Upper lobe of left lung (tissue), 6 donors: Measurements from ENCODE around the gene CRTC1. TPM values are rescaled to one million over a fixed set of nuclear protein-coding genes. Genes with fewer than 3 reads are reported as not detected.

Source experiments
- ATAC-seq, 2 donors: fragments of 200-7000 bp; cut with Tn5 transposase; one replicate each; pipeline ENCODE4 v1.9.1; 2022; ENCODE audit warnings: mild to moderate bottlenecking in 2 of 2, moderate library complexity in 2 of 2; ENCODE audit not compliant: low FRiP score in 2 of 2
- DNase-seq, 2 donors: peaks; one replicate each; pipeline ENCODE4 v3.0.0-alpha.2; 2019 to 2020
- H3K27ac ChIP-seq, 4 donors: fragments of 200-600 bp; sonication (generic); one replicate each; pipeline ENCODE4 v1.5.1; 2016 to 2019
- H3K27me3 ChIP-seq, 4 donors: fragments of 200-600 bp; sonication (generic); one replicate each; pipeline ENCODE4 v1.5.1; 2017 to 2019
- H3K36me3 ChIP-seq, 4 donors: fragments of 200-600 bp; sonication (generic); one replicate each; pipeline ENCODE4 v1.5.1; 2016 to 2019
- H3K4me1 ChIP-seq, 4 donors: fragments of 200-600 bp; sonication (generic); one replicate each; pipeline ENCODE4 v1.5.1; 2018 to 2019
- H3K4me3 ChIP-seq, 4 donors: fragments of 200-600 bp; sonication (generic); one replicate each; pipeline ENCODE4 v1.5.1; 2017 to 2019; ENCODE audit warnings: mild to moderate bottlenecking in 2 of 4, moderate library complexity in 1 of 4
- H3K9me3 ChIP-seq, 4 donors: fragments of 200-600 bp; sonication (generic); one replicate each; pipeline ENCODE4 v1.5.1; 2018 to 2019
- EP300 ChIP-seq, 4 donors: sonication (generic); formaldehyde crosslinking; IDR thresholded peaks; one replicate each; pipeline ENCODE4 v1.5.1; 2017; ENCODE audit warnings: antibody characterized with exemption in 4 of 4, control low read depth in 2 of 4
- POLR2A ChIP-seq, 4 donors: fragments of 450-650 bp; IDR thresholded peaks; one replicate each; pipeline ENCODE4 v1.5.1; 2016 to 2017; ENCODE audit warnings: antibody characterized with exemption in 4 of 4, mild to moderate bottlenecking in 2 of 4
- POLR2AphosphoS5 ChIP-seq, 2 donors: sonication (generic); formaldehyde crosslinking; IDR thresholded peaks; one replicate each; pipeline ENCODE4 v1.5.1; 2017; ENCODE audit warnings: antibody characterized with exemption in 2 of 2
- WGBS, 2 donors: methylation state at CpG; one replicate each; pipeline ENCODE4 v1.1.5; 2017 to 2018; 5-methylcytosine and 5-hydroxymethylcytosine counted together
- total RNA-seq, 6 donors: library from RNA; depleted of rRNA in 4 of 6; stranded (reverse); fragments of >200 nt in 4 of 6; gene quantifications; one replicate each; pipeline versions ENCODE4 v1.1.0 to v1.2.1, GENCODE V29; 2016 to 2021
- TF ChIP-seq, protein P1 (sequence below), 6 experiments: fragments of 450-650 bp in 4 of 6; fragments of 200-600 bp in 2 of 6; sonication (generic) in 2 of 6; IDR thresholded peaks; one replicate each; pipeline ENCODE4 v1.5.1; 2016 to 2019; ENCODE audit warnings: antibody characterized with exemption in 6 of 6
- donor health status: DM: no; HTN: no; CAD: no; lungs with moderate emphysema.
- donor health status: DM: no; HTN: yes; CAD: no; lungs with severe emphysema.

Gene CRTC1
- total RNA-seq, 6 donors from 2014 or later = 5.9 to 27.2 (median 15.6) TPM

DNA sequence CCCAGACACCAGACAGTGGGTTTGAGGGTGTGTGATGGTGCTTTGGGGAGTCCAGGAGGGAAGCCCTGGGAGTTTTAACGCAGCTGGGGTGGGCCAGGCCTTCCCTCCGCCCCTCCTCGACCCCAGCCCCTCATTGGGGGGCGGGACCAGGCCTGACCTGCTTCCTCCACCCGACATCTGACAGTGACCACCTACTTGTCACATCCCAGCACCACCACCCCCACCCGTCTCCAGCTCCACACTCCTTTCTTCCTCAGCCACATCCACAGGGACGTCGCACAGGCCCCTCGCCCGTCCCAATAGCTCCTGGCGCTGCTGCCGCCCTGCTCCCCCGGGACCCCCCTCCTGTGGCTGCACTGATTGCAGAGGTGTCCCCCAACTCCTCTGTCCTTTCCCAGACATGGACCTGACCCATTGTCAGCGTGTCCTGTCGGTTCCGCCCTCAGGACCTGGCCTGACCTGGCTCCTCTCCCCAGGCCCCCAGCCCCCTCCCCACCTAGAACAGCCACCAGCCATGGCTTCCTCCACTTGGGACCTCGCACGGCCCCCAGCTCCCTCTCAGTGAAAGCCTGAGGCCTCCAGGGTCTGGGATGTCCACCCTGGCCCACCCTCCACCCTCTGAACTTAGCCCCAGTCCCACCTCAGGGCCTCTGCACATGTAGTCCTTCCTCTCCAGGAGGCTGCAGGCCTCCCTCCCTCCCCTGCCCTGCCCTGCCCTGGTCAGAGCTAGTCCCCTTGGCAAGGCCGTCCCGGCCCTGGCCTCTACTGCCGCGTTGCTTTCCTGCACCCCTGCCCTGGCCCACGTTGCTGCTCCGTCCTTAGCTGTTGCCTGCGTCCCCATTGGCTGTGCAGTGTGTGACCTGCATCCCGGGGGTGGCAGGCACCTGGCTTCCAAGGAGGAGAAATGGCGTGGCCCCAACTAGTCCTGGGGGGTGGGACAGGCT is 77.2 kb downstream of the CRTC1 start:
- peaks cover 0 to 3% (median 0%) of the 10 kb centered on the region in 4 donors for H3K36me3 ChIP-seq
- peaks cover 19 to 45% (median 31%) of the 10 kb centered on the region in 4 donors for H3K4me1 ChIP-seq
- H3K9me3 ChIP-seq = no peaks in the 10 kb centered on the region
- ATAC-seq (no peak), DNase-seq (peak in 1 of 2 donors; percentile 72)
- no peak for TF ChIP-seq POLR2AphosphoS5 (IDR thresholded peaks at IDR 0.05)
- no peak for TF ChIP-seq EP300 (IDR thresholded peaks at IDR 0.05)
- TF ChIP-seq, protein P1, sequence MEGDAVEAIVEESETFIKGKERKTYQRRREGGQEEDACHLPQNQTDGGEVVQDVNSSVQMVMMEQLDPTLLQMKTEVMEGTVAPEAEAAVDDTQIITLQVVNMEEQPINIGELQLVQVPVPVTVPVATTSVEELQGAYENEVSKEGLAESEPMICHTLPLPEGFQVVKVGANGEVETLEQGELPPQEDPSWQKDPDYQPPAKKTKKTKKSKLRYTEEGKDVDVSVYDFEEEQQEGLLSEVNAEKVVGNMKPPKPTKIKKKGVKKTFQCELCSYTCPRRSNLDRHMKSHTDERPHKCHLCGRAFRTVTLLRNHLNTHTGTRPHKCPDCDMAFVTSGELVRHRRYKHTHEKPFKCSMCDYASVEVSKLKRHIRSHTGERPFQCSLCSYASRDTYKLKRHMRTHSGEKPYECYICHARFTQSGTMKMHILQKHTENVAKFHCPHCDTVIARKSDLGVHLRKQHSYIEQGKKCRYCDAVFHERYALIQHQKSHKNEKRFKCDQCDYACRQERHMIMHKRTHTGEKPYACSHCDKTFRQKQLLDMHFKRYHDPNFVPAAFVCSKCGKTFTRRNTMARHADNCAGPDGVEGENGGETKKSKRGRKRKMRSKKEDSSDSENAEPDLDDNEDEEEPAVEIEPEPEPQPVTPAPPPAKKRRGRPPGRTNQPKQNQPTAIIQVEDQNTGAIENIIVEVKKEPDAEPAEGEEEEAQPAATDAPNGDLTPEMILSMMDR (IDR thresholded peaks at IDR 0.05) = no peak
- TF ChIP-seq POLR2A (IDR thresholded peaks at IDR 0.05) = no peak
- WGBS, 2 donors = 95 to 99% methylated on average over 18 to 20 of the region's 27 CpGs
- H3K27ac ChIP-seq = no peak overlapping the region
- H3K4me3 ChIP-seq = no peak overlapping the region
- H3K27me3 ChIP-seq = no peaks in the 10 kb centered on the region

DNA sequence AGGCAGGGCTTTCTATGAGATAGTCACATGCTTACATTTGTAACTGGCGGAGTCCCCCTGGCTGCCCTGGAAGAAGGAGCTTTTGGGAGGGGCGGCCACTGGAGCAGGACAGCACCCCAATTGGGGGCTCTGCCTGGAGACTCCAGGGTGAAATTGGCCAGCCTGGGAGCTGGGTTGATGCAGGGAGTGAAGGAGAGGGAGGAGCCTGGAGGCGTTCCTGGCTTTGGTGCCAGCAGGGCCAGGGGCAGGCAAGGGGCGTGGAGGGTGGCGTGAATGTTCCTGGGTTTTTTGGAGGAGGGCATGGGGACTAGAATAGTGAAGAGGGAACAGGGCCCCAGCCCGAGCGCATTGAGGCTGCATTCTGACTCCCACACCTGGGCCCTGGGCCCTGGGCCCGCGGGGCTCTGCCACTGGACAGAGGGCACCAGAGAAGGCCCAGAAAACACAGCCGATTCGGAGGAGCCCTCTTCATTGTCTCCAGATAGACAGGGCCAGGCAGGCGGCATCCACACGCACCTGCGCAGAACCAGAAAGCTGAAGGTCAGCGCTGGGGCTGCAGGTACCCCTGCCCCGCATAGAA is 78.1 kb downstream of the CRTC1 start:
- WGBS, 2 donors = 83 to 100% methylated on average over 2 to 16 of the region's 16 CpGs
- H3K27ac ChIP-seq = peak overlapping the region in 3 of 4 donors; percentile 48 to 76 (median 72)

DNA sequence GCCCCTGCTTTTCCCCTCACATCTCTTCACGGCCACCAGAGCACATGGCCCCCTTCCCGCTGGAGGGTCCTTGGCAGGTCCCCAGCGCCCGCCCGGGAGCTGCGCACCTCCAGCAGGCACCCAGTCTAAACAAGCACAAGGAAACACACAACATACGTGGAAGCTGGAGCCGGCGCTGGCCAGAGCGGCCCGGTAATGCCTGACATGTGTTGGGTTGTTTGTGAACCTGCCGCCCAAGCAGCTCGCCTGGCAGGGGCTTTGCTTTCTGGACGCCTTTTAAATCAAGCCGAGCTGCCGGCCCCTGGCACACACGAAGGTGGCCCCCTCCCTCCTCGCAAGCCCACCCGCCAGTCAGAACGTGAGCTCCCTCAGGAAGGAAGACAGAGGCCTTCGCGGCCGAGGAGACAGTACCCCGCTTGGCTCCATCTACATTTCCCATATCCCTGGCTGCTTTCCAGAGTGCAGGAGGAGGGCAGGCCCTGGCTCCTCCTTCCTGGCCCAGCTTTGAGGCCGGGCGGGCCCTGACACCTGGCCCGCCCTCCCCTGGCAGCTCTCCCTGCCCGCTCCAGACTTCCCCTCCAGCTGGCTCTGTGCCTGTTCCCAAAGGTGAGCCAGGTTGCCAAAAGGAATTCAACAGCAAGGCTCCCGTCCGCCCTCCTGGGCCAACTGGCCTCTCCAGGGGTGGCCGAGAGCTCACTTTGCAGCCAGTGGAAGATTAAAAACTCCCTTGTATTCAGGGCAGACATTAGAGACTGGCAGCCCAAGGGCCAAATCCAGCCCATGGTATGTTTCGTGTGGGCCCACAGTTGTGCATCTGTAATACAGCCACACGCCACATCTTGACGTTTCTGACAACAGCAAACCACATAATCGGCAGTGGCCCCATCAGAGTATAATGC is 78.9 kb downstream of the CRTC1 start:
- Histone ChIP-seq H3K27me3 (no peaks in the 10 kb centered on the region), H3K27ac (peak overlapping the region; percentile 38 to 76 (median 60)), H3K4me3 (peak overlapping the region in 2 of 4 donors; percentile 2 to 17), H3K9me3 (no peaks in the 10 kb centered on the region), H3K4me1 (peaks cover 19 to 39% (median 30%) of the 10 kb centered on the region in 4 donors), H3K36me3 (no peaks in the 10 kb centered on the region)
- peak; percentile 88 to 93 for DNase-seq
- WGBS, 2 donors = 37 to 44% methylated on average over 7 to 34 of the region's 35 CpGs
- TF ChIP-seq POLR2AphosphoS5 (IDR thresholded peaks at IDR 0.05) (no peak), POLR2A (IDR thresholded peaks at IDR 0.05) (peak in 1 of 4 donors; percentile 35)
- TF ChIP-seq, protein P1 (IDR thresholded peaks at IDR 0.05) = peak in 1 of 6 experiments; percentile 12
- ATAC-seq = peak; percentile 67 to 90

More for the DNA sequence above, 78.1 kb downstream of the CRTC1 start:
- ATAC-seq (peak in 1 of 2 donors; percentile 2), DNase-seq (peak in 1 of 2 donors; percentile 76)
- TF ChIP-seq EP300 (IDR thresholded peaks at IDR 0.05) (no peak), POLR2A (IDR thresholded peaks at IDR 0.05) (no peak), POLR2AphosphoS5 (IDR thresholded peaks at IDR 0.05) (no peak)
- TF ChIP-seq, protein P1 (IDR thresholded peaks at IDR 0.05) = no peak
- H3K36me3 ChIP-seq = peaks cover 0 to 3% (median 0%) of the 10 kb centered on the region in 4 donors
- no peaks in the 10 kb centered on the region for H3K27me3 ChIP-seq
- peaks cover 19 to 45% (median 30%) of the 10 kb centered on the region in 4 donors for H3K4me1 ChIP-seq
- no peaks in the 10 kb centered on the region for H3K9me3 ChIP-seq
- H3K4me3 ChIP-seq = no peak overlapping the region

DNA sequence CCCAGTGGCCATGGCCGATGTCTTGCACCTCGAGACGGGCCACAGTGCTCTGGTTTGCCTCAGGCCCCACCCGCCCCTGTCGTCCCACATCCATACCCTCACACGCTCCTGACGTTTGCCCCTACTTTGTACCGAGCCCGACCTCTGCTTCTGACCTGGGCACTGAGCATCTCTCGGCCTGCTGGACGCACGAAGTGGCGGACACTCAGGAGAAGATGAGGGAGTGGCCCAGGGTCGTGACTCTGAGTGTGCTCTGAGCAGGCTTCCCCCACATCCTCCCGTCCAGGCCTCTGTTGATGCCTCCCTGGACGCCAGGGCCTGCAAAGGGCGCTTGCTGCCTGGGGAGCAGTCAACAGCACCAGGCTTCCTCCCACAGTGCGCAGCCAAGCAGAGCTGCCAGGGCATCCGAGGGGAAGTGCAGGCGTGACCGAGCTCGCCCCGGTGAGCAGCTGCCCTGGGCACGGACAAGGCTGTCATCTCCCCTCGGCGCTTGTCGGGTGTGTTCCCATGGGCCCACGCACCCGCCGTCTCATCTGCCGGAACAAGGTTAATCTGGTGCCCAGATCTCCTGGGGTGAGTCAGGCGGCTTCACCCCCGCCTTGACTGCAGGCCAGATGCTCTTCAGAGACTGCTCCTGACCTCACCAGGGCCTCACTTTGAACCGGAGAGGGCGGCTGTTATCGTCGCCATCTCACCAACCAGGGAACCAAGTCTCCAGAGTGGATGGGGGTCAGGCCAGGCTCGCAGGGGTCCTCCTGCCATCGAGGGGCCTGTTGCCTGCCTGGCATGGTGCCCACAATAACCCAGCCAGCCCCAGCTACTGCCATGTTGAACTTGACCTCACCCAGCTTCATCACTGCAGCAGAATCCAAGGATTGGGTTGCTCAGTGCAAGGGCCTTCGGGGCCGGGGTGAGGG is 80.5 kb downstream of the CRTC1 start:
- DNase-seq (peak; percentile 68 to 82), ATAC-seq (peak; percentile 5 to 35)
- H3K36me3 ChIP-seq = no peaks in the 10 kb centered on the region
- H3K9me3 ChIP-seq = no peaks in the 10 kb centered on the region
- no peak overlapping the region for H3K4me3 ChIP-seq
- TF ChIP-seq POLR2A (IDR thresholded peaks at IDR 0.05) (no peak), POLR2AphosphoS5 (IDR thresholded peaks at IDR 0.05) (no peak), EP300 (IDR thresholded peaks at IDR 0.05) (no peak)
- TF ChIP-seq, protein P1 (IDR thresholded peaks at IDR 0.05) = no peak
- no peaks in the 10 kb centered on the region for H3K27me3 ChIP-seq
- H3K27ac ChIP-seq = peak overlapping the region in 3 of 4 donors; percentile 48 to 76 (median 72)
- WGBS, 2 donors = 78 to 83% methylated on average over 22 to 41 of the region's 41 CpGs
- peaks cover 19 to 43% (median 34%) of the 10 kb centered on the region in 4 donors for H3K4me1 ChIP-seq
